ENCODE data around the gene MINDY2. TPM values are rescaled to one million over a fixed set of nuclear protein-coding genes. Genes with fewer than 3 reads are reported as not detected.

MINDY2 gene
- total and polyA plus RNA-seq, 4 donors, result 1.5 to 7.0 (median 5.1) TPM

GRCh38 chr15:58748852-58749531 lies 22.1 kb upstream of the MINDY2 start:
- H3K4me1 ChIP-seq (ENCODE audit: control insufficient read depth in 4 of 4, insufficient read depth in 4 of 4, low read length in 3 of 4), result peaks cover 2 to 20% (median 6%) of the 10 kb centered on the region in 4 donors
- H3K4me3 ChIP-seq (ENCODE audit: low read depth in 1 of 3, low read length in 3 of 3), result peak overlapping the region; percentile 73 to 99 (median 97)
- WGBS, result under 1% methylated on average over 81 of the region's 81 CpGs
- H3K9me3 ChIP-seq (ENCODE audit: control insufficient read depth in 4 of 4, low read length in 3 of 4), result no peaks in the 10 kb centered on the region
- peak; percentile 37 for TF ChIP-seq TAF1 (conservative IDR thresholded peaks at IDR 0.05)
- no peak for TF ChIP-seq ZBTB33 (IDR thresholded peaks at IDR 0.05)
- no peak for TF ChIP-seq NR2F2 (IDR thresholded peaks at IDR 0.05)
- TF ChIP-seq MAX (IDR thresholded peaks at IDR 0.05), result no peak
- peak in 1 of 2 donors; percentile 24 for TF ChIP-seq HNF4A (conservative IDR thresholded peaks at IDR 0.05)
- TF ChIP-seq RAD21 (IDR thresholded peaks at IDR 0.05), result peak in 1 of 2 donors; percentile 21
- TF ChIP-seq, protein P1, sequence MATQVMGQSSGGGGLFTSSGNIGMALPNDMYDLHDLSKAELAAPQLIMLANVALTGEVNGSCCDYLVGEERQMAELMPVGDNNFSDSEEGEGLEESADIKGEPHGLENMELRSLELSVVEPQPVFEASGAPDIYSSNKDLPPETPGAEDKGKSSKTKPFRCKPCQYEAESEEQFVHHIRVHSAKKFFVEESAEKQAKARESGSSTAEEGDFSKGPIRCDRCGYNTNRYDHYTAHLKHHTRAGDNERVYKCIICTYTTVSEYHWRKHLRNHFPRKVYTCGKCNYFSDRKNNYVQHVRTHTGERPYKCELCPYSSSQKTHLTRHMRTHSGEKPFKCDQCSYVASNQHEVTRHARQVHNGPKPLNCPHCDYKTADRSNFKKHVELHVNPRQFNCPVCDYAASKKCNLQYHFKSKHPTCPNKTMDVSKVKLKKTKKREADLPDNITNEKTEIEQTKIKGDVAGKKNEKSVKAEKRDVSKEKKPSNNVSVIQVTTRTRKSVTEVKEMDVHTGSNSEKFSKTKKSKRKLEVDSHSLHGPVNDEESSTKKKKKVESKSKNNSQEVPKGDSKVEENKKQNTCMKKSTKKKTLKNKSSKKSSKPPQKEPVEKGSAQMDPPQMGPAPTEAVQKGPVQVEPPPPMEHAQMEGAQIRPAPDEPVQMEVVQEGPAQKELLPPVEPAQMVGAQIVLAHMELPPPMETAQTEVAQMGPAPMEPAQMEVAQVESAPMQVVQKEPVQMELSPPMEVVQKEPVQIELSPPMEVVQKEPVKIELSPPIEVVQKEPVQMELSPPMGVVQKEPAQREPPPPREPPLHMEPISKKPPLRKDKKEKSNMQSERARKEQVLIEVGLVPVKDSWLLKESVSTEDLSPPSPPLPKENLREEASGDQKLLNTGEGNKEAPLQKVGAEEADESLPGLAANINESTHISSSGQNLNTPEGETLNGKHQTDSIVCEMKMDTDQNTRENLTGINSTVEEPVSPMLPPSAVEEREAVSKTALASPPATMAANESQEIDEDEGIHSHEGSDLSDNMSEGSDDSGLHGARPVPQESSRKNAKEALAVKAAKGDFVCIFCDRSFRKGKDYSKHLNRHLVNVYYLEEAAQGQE (IDR thresholded peaks at IDR 0.05), result peak; percentile 7
- DNase-seq (ENCODE audit: low spot score), result peak; percentile 69
- H3K27ac ChIP-seq (ENCODE audit: low read depth in 1 of 2, low read length in 2 of 2), result peak overlapping the region; percentile 88 to 99
- no peaks in the 10 kb centered on the region for H3K36me3 ChIP-seq (ENCODE audit: control insufficient read depth in 4 of 4, insufficient read depth in 3 of 4, low read depth in 1 of 4, low read length in 3 of 4)
- H3K27me3 ChIP-seq (ENCODE audit: control insufficient read depth in 4 of 4, insufficient read depth in 4 of 4, low read length in 3 of 4), result no peaks in the 10 kb centered on the region
- peak overlapping the region; percentile 92 to 94 for H3K9ac ChIP-seq (ENCODE audit: low read depth in 1 of 2, low read length in 2 of 2)

- WGBS, result under 1% methylated on average over 62 of the region's 62 CpGs
- TF ChIP-seq RAD21 (IDR thresholded peaks at IDR 0.05), result peak; percentile 54 to 55
- peak in 1 of 2 donors; percentile 80 for TF ChIP-seq GABPA (IDR thresholded peaks at IDR 0.05 in 1 of 2, conservative IDR thresholded peaks at IDR 0.05 in 1 of 2)
- no peak for TF ChIP-seq HNF4G (IDR thresholded peaks at IDR 0.05)
- TF ChIP-seq, protein P1 (IDR thresholded peaks at IDR 0.05), result peak; percentile 76
- TF ChIP-seq TAF1 (conservative IDR thresholded peaks at IDR 0.05), result peak; percentile 27
- peak; percentile 65 for TF ChIP-seq FOXA1 (IDR thresholded peaks at IDR 0.05)
- no peak for TF ChIP-seq HNF4A (conservative IDR thresholded peaks at IDR 0.05)
- TF ChIP-seq SP1 (IDR thresholded peaks at IDR 0.05), result peak; percentile 64
- peak in 1 of 2 donors; percentile 26 for TF ChIP-seq RXRA (IDR thresholded peaks at IDR 0.05)
- TF ChIP-seq EGR1 (IDR thresholded peaks at IDR 0.05; ENCODE audit: low read depth in 2 of 2), result peak in 1 of 2 donors; percentile 51
- peak; percentile 46 for TF ChIP-seq YY1 (IDR thresholded peaks at IDR 0.05)
- TF ChIP-seq JUND (IDR thresholded peaks at IDR 0.05), result peak in 1 of 2 donors; percentile 7
- TF ChIP-seq MAX (IDR thresholded peaks at IDR 0.05), result peak; percentile 73
- no peak for TF ChIP-seq NR2F2 (IDR thresholded peaks at IDR 0.05)
- TF ChIP-seq, protein P2, sequence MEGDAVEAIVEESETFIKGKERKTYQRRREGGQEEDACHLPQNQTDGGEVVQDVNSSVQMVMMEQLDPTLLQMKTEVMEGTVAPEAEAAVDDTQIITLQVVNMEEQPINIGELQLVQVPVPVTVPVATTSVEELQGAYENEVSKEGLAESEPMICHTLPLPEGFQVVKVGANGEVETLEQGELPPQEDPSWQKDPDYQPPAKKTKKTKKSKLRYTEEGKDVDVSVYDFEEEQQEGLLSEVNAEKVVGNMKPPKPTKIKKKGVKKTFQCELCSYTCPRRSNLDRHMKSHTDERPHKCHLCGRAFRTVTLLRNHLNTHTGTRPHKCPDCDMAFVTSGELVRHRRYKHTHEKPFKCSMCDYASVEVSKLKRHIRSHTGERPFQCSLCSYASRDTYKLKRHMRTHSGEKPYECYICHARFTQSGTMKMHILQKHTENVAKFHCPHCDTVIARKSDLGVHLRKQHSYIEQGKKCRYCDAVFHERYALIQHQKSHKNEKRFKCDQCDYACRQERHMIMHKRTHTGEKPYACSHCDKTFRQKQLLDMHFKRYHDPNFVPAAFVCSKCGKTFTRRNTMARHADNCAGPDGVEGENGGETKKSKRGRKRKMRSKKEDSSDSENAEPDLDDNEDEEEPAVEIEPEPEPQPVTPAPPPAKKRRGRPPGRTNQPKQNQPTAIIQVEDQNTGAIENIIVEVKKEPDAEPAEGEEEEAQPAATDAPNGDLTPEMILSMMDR (IDR thresholded peaks at IDR 0.05; ENCODE audit: low read depth, low read length, missing input control), result no peak
These were observed 21.4 kb upstream of the MINDY2 start, which contains the start of gene ADAM10 for GRCh38 chr15:58749532-58750337. Gene ADAM10, minus strand, starts transcription at chr15:58749707. Its CDS starts 173 bp downstream, at chr15:58749534.

More at GRCh38 chr15:58749532-58750337, 21.4 kb upstream of the MINDY2 start, which contains the start of gene ADAM10:
- peak within 1 kb of the TSS; percentile 92 to 94 for H3K9ac ChIP-seq (ENCODE audit: low read depth in 1 of 2, low read length in 2 of 2)
- H3K4me1 ChIP-seq (ENCODE audit: control insufficient read depth in 4 of 4, insufficient read depth in 4 of 4, low read length in 3 of 4), result peaks cover 2 to 20% (median 6%) of the 10 kb centered on the region in 4 donors
- peak; percentile 99 for DNase-seq (ENCODE audit: low spot score)
- H3K9me3 ChIP-seq (ENCODE audit: control insufficient read depth in 4 of 4, low read length in 3 of 4), result no peaks in the 10 kb centered on the region
- peak within 1 kb of the TSS; percentile 88 to 99 for H3K27ac ChIP-seq (ENCODE audit: low read depth in 1 of 2, low read length in 2 of 2)
- no peaks in the 10 kb centered on the region for H3K27me3 ChIP-seq (ENCODE audit: control insufficient read depth in 4 of 4, insufficient read depth in 4 of 4, low read length in 3 of 4)
- H3K4me3 ChIP-seq (ENCODE audit: low read depth in 1 of 3, low read length in 3 of 3), result peak within 1 kb of the TSS; percentile 73 to 99 (median 97)
- H3K36me3 ChIP-seq (ENCODE audit: control insufficient read depth in 4 of 4, insufficient read depth in 3 of 4, low read depth in 1 of 4, low read length in 3 of 4), result no peaks in the 10 kb centered on the region

Data from liver (tissue), 9 donors.